Measurements from ENCODE around the gene SELENOT. TPM values are rescaled to one million over a fixed set of nuclear protein-coding genes. Genes with fewer than 3 reads are reported as not detected.

The SELENOT gene
- total and polyA plus RNA-seq, 2 donors (not counting 1 experiment from before 2014, with no cell fraction given), result 76.7 to 143 TPM

- Histone ChIP-seq H3K27ac (ENCODE audit: low read length in 2 of 2) (no peak overlapping the region), H3K79me2 (ENCODE audit: control insufficient read depth, insufficient read depth, low read length) (peaks cover 14% of the 10 kb centered on the region), H4K20me1 (ENCODE audit: control insufficient read depth, insufficient read depth, low read length, poor library complexity, severe bottlenecking) (no peaks in the 10 kb centered on the region), H3K4me1 (ENCODE audit: control insufficient read depth in 2 of 2, insufficient read depth in 2 of 2, low read length in 2 of 2) (no peaks in the 10 kb centered on the region), H3K36me3 (replicated peaks in 1 of 2; ENCODE audit: control extremely low read depth in 1 of 2, control insufficient read depth in 1 of 2, extremely low read depth in 1 of 2, insufficient read depth in 2 of 2, low read length in 1 of 2) (peaks cover 22 to 51% of the 10 kb centered on the region in 2 experiments), H3K9ac (ENCODE audit: low read length) (no peak overlapping the region), H3K9me3 (ENCODE audit: control extremely low read depth in 1 of 3, control insufficient read depth in 2 of 3, insufficient read depth in 1 of 3, low read length in 2 of 3) (no peaks in the 10 kb centered on the region), H3K27me3 (replicated peaks in 1 of 4; ENCODE audit: control extremely low read depth in 1 of 4, control insufficient read depth in 3 of 4, insufficient read depth in 4 of 4, low read length in 3 of 4) (no peaks in the 10 kb centered on the region), H3K4me2 (replicated peaks; ENCODE audit: low read depth, low read length, poor library complexity, severe bottlenecking) (no peak overlapping the region), H2AFZ (ENCODE audit: insufficient read depth, low read depth, low read length, poor library complexity, severe bottlenecking) (no peak overlapping the region), H3K4me3 (ENCODE audit: control extremely low read depth in 1 of 5, extremely low read depth in 1 of 5, insufficient read depth in 1 of 5, low read depth in 2 of 5, low read length in 4 of 5) (no peak overlapping the region)
- POLR2A ChIA-PET, result no interaction called here
- H3K9me3 Mint-ChIP-seq (ENCODE audit: insufficient read depth), result no peaks in the 10 kb centered on the region
- H3K27ac Mint-ChIP-seq, result no peak overlapping the region
- no peak for ATAC-seq (ENCODE audit: low read depth)
- no peaks in the 10 kb centered on the region for H3K27me3 Mint-ChIP-seq
- intact Hi-C loops (cut with micrococcal nuclease), result loop anchor here (5.0 kb wide), 1 partner anchor 34 kb away; the partner anchor contains the start of genes EIF2A and SERP1
- H3K4me1 Mint-ChIP-seq, result peaks cover 5% of the 10 kb centered on the region
- no peak for TF ChIP-seq EZH2 (IDR thresholded peaks at IDR 0.05; ENCODE audit: borderline replicate concordance, insufficient read depth, low read depth, low read length, poor library complexity, severe bottlenecking)
- TF ChIP-seq CTCF (IDR thresholded peaks at IDR 0.05), result no peak
- no peak for DNase-seq
- CTCF ChIA-PET, result no interaction called here
- H3K4me3 Mint-ChIP-seq, result no peak overlapping the region
Measured at GRCh38 chr3:150581174-150581573, 21.9 kb upstream of the SELENOT start.

- H3K9me3 Mint-ChIP-seq (ENCODE audit: insufficient read depth), result no peaks in the 10 kb centered on the region
- no peaks in the 10 kb centered on the region for H3K4me1 ChIP-seq (ENCODE audit: control insufficient read depth in 2 of 2, insufficient read depth in 2 of 2, low read length in 2 of 2)
- peak overlapping the region; percentile 20 for H3K27ac Mint-ChIP-seq
- H3K4me2 ChIP-seq (replicated peaks; ENCODE audit: low read depth, low read length, poor library complexity, severe bottlenecking), result no peak overlapping the region
- no peak overlapping the region for H3K4me3 Mint-ChIP-seq
- no peaks in the 10 kb centered on the region for H3K27me3 ChIP-seq (replicated peaks in 1 of 4; ENCODE audit: control extremely low read depth in 1 of 4, control insufficient read depth in 3 of 4, insufficient read depth in 4 of 4, low read length in 3 of 4)
- DNase-seq (no peak), ATAC-seq (ENCODE audit: low read depth) (no peak)
- H3K9me3 ChIP-seq (ENCODE audit: control extremely low read depth in 1 of 3, control insufficient read depth in 2 of 3, insufficient read depth in 1 of 3, low read length in 2 of 3), result no peaks in the 10 kb centered on the region
- TF ChIP-seq EZH2 (IDR thresholded peaks at IDR 0.05; ENCODE audit: borderline replicate concordance, insufficient read depth, low read depth, low read length, poor library complexity, severe bottlenecking), result no peak
- TF ChIP-seq CTCF (IDR thresholded peaks at IDR 0.05), result no peak
- H3K9ac ChIP-seq (ENCODE audit: low read length), result no peak overlapping the region
- H3K79me2 ChIP-seq (ENCODE audit: control insufficient read depth, insufficient read depth, low read length), result peaks cover 9% of the 10 kb centered on the region
- H4K20me1 ChIP-seq (ENCODE audit: control insufficient read depth, insufficient read depth, low read length, poor library complexity, severe bottlenecking), result no peaks in the 10 kb centered on the region
- POLR2A ChIA-PET, result no interaction called here
- intact Hi-C loops (cut with micrococcal nuclease), result loop anchor here (5.0 kb wide), 1 partner anchor 35 kb away; the partner anchor contains the start of genes EIF2A and SERP1
- H3K36me3 ChIP-seq (replicated peaks in 1 of 2; ENCODE audit: control extremely low read depth in 1 of 2, control insufficient read depth in 1 of 2, extremely low read depth in 1 of 2, insufficient read depth in 2 of 2, low read length in 1 of 2), result peaks cover 18 to 40% of the 10 kb centered on the region in 2 experiments
- H3K27me3 Mint-ChIP-seq, result no peaks in the 10 kb centered on the region
- H3K4me1 Mint-ChIP-seq, result peaks cover 5% of the 10 kb centered on the region
- CTCF ChIA-PET, result no interaction called here
- no peak overlapping the region for H2AFZ ChIP-seq (ENCODE audit: insufficient read depth, low read depth, low read length, poor library complexity, severe bottlenecking)
- H3K4me3 ChIP-seq (ENCODE audit: control extremely low read depth in 1 of 5, extremely low read depth in 1 of 5, insufficient read depth in 1 of 5, low read depth in 2 of 5, low read length in 4 of 5), result no peak overlapping the region
- no peak overlapping the region for H3K27ac ChIP-seq (ENCODE audit: low read length in 2 of 2)
- WGBS (ENCODE audit: insufficient coverage), result no CpG with 5 or more reads among the region's 2 CpGs
Measured at GRCh38 chr3:150582620-150583019, 20.5 kb upstream of the SELENOT start.
